G401.6 (cell line): ENCODE results near the gene ASAP2.
"Not testable (repeated sequence)": the region's sequence is repeated elsewhere in the genome, so short reads cannot be mapped to it uniquely, and the experiment has no call there.

Experiments used
- FAIRE-seq: peaks from 2 replicates; lab custom pipeline; 2012; peaks lifted over from hg19 to GRCh38; lab: Jason Lieb, UNC

Gene ASAP2

DNA sequence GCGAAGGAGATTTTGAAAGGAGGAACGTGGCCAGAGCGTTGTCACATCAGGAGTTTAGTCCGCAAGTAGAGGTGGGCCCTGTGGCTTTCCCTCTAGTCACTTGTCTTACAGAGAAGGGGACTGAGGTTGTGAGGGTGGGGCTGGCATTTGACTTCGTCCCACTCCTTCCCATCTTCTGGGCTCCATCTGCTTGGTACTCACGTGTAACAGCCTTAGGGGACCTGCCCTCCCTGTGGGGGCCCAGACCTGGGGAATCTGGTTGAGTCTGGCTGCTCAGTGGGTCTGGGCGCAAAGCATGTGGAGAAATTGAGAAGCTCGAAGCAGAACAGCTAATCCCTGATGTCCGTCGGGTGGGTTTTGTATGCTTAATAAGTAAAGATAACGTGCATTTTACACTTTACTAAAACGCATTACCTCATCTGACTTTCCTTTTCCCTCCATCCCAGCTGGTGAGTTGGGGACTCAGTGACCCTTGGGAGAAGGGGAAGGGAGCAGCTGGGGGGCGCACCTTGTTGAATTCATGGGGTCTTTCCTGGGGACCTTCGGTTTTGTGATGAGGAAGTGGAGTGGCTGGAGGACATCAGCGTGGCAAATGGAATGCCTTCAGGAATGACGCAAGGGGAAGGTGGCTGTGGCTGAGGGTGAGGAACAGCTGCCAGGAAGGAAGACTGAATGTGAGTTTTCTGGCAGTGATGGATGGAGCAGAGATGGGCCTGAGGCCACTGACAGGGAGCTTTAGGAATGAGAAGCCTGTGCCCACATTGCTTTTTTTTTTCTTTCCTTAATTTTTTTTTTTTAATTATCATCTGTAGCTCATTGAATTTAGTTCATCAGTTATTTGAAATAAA, 44.8 kb downstream of the ASAP2 start:
- no peak for FAIRE-seq

DNA sequence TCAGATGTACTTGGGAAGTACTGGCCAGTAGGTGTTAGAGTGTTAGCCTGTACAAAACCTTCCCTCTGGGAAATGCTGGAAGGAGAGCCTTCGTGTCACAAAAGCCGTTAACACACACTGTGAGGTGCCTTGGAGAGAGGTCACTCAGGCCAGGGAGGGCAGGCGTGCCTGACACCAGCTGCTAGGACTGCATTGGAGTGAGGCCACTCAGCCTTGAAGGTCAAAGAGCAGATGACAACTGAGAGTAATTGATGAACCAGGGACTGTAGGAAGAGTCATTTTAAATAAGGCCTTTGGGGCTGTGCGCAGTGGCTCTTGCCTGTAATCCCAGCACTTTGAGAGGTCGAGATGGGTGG, 45.4 kb downstream of the ASAP2 start:
- no peak for FAIRE-seq

- FAIRE-seq = no peak
Observed at GRCh38 chr2:9255416-9255815, 48.8 kb downstream of the ASAP2 start.

GRCh38 chr2:9256147-9256546, 49.5 kb downstream of the ASAP2 start:
- FAIRE-seq = no peak

- FAIRE-seq = no peak
Observed at GRCh38 chr2:9256570-9257043, 50.0 kb downstream of the ASAP2 start.

- no peak for FAIRE-seq
Observed at GRCh38 chr2:9258501-9258900, 51.9 kb downstream of the ASAP2 start.

GRCh38 chr2:9258953-9259399, 52.4 kb downstream of the ASAP2 start:
- FAIRE-seq = no peak

DNA sequence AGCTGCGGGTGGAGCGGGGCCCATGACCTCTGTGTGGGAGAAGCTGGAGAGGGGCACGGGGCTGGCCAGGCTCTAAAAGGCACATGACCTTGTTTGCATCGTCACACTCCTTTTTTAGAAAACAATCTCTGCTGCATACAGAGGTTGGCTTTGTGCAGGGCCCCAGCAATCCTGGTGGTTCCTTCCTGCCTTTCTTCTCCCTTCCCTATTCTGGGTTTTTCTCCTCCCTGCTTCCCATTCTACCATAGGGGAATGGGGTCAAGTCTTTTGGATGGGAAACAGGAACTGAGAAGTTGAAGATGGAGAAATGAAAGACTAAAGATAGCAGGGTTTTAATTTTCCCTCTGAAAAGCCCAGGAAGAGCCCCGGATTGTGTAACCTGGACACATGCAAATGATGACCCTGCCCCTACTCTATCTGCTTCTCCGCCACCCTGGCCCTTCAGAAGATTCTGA, 53.9 kb downstream of the ASAP2 start:
- FAIRE-seq = no peak

DNA sequence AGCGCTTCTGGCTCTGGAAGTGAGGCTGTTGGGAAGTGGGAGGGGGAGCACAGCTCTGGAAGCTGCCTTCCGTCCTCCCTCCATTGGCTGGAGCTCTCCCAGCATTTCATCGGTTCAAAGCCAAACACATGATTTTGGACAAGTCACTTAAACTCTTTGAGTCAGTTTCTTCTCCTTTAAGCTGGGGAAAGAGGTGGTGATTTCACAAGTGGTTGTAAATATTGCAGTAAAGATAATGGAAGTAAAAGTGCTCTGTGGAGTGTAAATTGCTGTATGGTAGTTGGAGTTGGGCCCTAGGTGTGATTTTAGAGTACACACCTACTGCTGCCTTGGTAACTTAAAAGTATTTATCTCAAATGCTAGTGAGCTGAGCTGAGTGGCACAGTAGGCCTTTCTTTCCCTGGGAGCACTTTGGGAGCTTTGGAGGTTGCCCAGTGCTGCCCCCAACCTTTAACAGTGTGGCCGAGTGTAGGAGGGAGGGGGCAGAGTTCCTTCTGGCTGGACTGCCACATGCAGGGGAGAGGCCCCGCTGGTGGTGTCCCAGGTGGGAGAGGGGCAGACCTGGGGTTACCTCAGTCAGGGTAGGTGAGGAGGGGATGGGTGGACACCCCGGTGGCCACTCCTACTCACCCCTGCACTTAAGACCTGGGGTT, 54.7 kb downstream of the ASAP2 start:
- no peak for FAIRE-seq

DNA sequence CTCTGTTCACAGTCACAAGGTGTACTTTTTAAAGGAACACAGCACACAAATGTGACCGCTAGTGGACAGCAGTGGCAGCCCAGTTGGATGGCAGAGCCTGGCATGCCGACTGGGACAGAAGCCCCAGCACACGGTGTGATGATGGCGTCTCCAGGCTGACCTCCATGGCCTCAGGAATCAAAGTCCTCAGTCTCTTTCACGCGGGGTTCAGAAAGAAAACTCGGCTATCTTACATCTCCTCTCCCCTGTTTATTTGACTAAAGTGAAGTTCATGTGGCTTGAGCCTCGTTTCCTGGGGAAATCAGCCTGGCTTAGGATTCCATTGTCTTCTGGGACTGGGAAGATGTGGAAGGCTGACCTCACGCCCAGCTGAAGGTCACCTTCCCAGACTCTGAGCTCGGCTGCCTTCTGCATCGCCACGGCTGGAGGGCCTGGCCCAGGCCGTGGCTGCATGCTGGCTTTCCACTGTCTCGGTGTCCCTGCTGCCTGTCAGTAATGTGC, 56.1 kb downstream of the ASAP2 start:
- FAIRE-seq = no peak

- FAIRE-seq = no peak
Observed at GRCh38 chr2:9263428-9263827, 56.8 kb downstream of the ASAP2 start.

GRCh38 chr2:9264301-9264700, 57.7 kb downstream of the ASAP2 start:
- no peak for FAIRE-seq

GRCh38 chr2:9266711-9267110, 60.1 kb downstream of the ASAP2 start:
- no peak for FAIRE-seq

DNA sequence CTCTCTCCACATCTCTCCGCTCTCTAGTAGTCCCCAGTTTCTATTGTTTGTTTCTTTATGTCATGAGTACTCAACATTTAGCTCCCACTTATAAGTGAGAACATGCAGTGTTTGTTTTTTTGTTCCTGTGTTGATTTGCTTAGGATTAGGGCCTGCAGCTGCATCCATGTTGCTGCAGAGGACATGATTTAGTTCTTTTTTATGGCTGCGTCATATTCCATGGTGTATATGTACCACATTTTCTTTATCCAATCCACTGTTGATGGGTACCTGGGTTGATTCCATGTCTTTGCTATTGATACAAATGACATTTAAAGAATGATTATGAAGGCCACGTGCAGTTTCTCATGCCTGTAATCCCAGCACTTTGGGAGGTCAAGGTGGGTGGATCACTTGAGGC, 60.7 kb downstream of the ASAP2 start:
- FAIRE-seq = not testable (repeated sequence)

GRCh38 chr2:9268301-9269080, 61.9 kb downstream of the ASAP2 start:
- FAIRE-seq = no peak

GRCh38 chr2:9269295-9269694, 62.7 kb downstream of the ASAP2 start:
- no peak for FAIRE-seq

DNA sequence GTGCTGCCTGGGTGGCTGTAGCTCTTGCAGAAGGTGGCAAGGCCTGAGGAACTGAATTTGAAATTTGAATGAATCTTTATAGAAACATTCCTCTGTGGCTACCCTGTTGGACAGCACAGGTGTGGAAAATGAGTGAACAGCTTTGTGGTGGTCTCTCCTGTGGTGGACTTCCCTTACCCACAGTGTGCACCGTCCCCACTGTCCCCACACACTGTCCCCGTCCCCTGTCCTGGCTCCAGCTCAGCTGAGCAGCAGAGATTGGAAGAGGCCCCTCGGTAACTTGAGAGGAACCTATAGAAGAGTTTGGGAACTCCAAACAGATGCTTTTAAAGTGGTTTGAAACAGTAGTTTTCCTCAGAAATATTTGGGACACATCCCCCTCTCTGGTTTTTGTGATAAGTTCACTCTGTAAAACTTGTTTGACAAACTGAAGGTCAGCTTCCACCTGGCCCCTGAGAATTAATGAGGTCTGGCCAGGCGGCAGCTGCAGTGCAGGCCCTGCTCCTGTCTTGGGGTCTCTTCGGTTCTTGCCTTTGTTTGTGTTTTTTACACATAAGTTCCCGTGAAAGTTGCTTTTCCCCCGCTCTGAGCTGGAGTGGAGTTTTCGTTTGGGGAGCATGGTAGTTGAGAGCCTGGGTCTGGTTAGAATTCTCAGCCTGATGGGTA, 63.2 kb downstream of the ASAP2 start:
- FAIRE-seq = no peak

- no peak for FAIRE-seq
Observed at GRCh38 chr2:9271091-9271490, 64.5 kb downstream of the ASAP2 start.

DNA sequence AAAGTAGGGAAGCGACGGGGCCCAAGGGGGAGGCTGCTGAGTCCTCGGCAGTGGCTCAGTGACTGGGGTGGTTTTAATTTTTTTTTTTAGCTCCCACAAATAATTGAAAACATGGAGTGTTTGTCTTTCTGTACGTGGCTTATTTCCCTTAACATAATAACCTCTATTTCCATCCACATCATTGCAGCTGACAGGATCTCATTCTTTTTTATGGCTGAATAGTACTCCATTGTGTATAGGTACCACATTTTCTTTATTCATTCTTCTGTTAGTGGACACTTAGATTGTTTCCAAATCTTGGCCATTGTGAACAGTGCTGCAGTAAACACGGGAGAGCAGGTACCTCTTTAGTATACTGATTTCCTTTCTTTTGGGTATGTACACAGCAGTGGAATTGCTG, 65.1 kb downstream of the ASAP2 start:
- no peak for FAIRE-seq

DNA sequence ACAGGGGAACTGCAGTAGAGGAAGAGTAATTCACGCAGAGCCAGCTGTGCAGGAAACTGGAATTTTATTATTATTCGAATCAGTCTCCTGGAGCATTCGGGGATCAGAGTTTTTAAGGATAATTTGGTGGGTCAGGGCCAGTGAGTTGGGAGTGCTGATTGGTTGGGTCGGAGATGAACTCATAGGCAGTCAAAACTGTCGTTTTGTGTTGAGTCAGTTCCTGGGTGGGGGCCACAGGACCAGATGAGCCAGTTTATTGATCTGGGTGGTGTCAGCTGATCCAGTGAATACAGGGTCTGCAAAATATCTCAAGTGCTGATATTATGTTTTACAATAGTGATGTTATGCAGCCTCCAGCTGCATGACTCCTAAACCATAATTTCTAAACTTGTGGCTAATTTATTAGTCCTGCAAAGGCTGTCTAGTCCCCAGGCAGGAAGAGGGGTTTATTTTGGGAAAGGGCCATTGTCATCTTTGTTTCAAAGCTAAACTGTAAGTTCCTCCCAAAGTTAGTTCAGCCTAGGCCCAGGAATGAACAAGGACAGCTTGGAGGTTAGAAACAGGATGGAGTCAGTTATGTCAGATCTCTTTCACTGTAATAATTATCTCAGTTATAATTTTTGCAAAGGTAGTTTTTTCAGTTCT, 67.0 kb downstream of the ASAP2 start:
- no peak for FAIRE-seq

DNA sequence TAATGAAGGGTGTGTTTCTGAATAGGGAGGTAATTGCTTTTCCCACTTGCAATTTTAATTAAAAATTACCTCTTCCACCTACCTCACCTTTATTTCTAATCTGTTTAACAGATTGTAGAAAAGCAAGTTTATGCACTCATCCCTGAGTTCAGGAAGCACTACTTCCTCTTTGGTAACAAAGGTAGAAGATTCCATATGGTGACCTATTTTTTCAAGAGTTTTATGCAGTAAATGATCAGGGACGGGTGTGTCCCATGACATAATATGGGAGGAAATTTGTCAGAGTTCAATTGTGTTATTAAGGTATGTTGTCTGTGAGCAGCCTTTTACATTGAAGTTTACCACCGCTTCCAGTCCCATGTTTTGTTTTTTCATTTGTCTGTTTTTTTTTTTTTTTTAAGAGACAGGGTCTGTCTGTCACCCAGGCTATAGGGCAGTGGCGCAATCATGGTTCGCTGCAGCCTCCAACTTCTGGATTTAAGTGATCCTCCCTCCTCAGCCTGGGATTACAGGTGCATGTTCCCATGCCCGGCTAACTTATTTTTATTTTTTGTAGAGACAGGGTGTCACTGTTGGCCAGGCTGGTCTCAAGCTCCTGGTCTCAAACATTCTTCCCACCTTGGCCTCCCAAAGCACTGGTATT, 68.2 kb downstream of the ASAP2 start:
- FAIRE-seq = no peak
